ENCODE data around the gene SLAMF9. TPM values are rescaled to one million over a fixed set of nuclear protein-coding genes. Genes with fewer than 3 reads are reported as not detected.

SLAMF9 gene
- total RNA-seq, 1 experiment from 2014 or later: not detected

DNA sequence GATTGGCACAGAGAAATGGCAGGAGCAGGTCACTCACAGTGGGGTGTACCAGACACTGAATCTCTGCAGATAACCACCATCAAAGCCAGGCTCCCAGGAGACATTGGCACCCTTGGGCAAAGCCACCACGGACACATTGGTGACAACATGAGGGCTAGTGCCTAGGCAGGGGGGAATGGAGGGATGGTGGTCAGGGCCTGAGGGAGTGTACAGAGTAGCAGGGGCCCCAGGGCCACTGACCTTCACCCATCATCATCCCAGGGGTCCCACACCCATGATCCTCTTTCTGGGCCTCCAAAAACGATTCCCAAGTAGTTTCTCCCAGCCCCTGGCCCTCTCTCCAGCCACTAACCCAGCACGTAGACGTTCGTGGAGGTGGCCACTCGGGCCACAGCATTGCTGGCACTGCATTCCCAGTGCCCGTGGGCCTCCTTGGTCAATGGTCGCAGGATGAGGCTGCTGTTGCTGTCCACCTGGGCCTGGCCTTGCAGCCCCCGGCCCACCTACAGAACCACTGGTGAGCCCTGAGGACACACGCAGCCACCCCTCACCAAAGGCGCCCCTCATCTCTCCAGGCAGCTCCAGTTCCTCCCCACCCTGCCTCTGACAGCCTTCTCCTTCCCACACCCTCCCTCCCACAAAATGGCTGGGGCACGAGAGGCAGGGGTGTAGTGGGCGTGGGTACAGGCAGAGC, 22.8 kb downstream of the SLAMF9 start:
- H3K9me2 ChIP-seq (ENCODE audit: insufficient read depth): no peaks in the 10 kb centered on the region
- H3K4me1 ChIP-seq (ENCODE audit: control insufficient read depth in 1 of 2, insufficient read depth in 2 of 2, low read length in 2 of 2): peaks cover 0 to 4% of the 10 kb centered on the region in 2 experiments; a peak in 1 of 4 replicates
- RAD21 ChIA-PET (ENCODE audit: low non-redundant PET in 1 of 2, low total read pairs in 2 of 2, uncharacterized antibody in 2 of 2, unreplicated experiment in 2 of 2): no interaction called here
- H3K9ac ChIP-seq (ENCODE audit: low read length): no peak overlapping the region
- ATAC-seq: no peak
- no peaks in the 10 kb centered on the region for H3K79me2 ChIP-seq (ENCODE audit: insufficient read depth, low read length)
- H2AFZ ChIP-seq (ENCODE audit: low read depth, low read length, poor library complexity, severe bottlenecking): no peak overlapping the region
- no peak for DNase-seq (ENCODE audit: low read depth, low spot score)
- no peaks in the 10 kb centered on the region for H3K27me3 ChIP-seq (ENCODE audit: insufficient read depth, low read length)
- H3K4me3 ChIP-seq (replicated peaks in 1 of 2; ENCODE audit: low read depth in 1 of 2, low read length in 2 of 2): no peak overlapping the region
- no peaks in the 10 kb centered on the region for H4K20me1 ChIP-seq (ENCODE audit: insufficient read depth)
- no peak for TF ChIP-seq YY1 (IDR thresholded peaks at IDR 0.05; ENCODE audit: extremely low read depth, insufficient replicate concordance, low read depth, low read length)
- no peak for TF ChIP-seq SRF (IDR thresholded peaks at IDR 0.05; ENCODE audit: low read depth)
- TF ChIP-seq RAD21 (IDR thresholded peaks at IDR 0.05; ENCODE audit: low read depth): no peak
- TF ChIP-seq ZFX (IDR thresholded peaks at IDR 0.05): no peak
- no peak for TF ChIP-seq EZH2 (IDR thresholded peaks at IDR 0.05)
- TF ChIP-seq, protein P1, sequence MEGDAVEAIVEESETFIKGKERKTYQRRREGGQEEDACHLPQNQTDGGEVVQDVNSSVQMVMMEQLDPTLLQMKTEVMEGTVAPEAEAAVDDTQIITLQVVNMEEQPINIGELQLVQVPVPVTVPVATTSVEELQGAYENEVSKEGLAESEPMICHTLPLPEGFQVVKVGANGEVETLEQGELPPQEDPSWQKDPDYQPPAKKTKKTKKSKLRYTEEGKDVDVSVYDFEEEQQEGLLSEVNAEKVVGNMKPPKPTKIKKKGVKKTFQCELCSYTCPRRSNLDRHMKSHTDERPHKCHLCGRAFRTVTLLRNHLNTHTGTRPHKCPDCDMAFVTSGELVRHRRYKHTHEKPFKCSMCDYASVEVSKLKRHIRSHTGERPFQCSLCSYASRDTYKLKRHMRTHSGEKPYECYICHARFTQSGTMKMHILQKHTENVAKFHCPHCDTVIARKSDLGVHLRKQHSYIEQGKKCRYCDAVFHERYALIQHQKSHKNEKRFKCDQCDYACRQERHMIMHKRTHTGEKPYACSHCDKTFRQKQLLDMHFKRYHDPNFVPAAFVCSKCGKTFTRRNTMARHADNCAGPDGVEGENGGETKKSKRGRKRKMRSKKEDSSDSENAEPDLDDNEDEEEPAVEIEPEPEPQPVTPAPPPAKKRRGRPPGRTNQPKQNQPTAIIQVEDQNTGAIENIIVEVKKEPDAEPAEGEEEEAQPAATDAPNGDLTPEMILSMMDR (IDR thresholded peaks at IDR 0.05 in 2 of 3, conservative IDR thresholded peaks at IDR 0.05 in 1 of 3; ENCODE audit: borderline replicate concordance in 1 of 3, insufficient read depth in 1 of 3, low read depth in 2 of 3, low read length in 2 of 3): no peak
- TF ChIP-seq EGR1 (IDR thresholded peaks at IDR 0.05; ENCODE audit: low read depth): no peak
- TF ChIP-seq POLR2AphosphoS5 (IDR thresholded peaks at IDR 0.05; ENCODE audit: low read depth, low read length): no peak
- no peak for TF ChIP-seq CEBPB (IDR thresholded peaks at IDR 0.05; ENCODE audit: low read depth)
- no peak for TF ChIP-seq JUND (IDR thresholded peaks at IDR 0.05)
- TF ChIP-seq TCF7L2 (IDR thresholded peaks at IDR 0.05; ENCODE audit: borderline replicate concordance, extremely low read depth, insufficient read depth, insufficient read length): no peak
- TF ChIP-seq, protein P2, sequence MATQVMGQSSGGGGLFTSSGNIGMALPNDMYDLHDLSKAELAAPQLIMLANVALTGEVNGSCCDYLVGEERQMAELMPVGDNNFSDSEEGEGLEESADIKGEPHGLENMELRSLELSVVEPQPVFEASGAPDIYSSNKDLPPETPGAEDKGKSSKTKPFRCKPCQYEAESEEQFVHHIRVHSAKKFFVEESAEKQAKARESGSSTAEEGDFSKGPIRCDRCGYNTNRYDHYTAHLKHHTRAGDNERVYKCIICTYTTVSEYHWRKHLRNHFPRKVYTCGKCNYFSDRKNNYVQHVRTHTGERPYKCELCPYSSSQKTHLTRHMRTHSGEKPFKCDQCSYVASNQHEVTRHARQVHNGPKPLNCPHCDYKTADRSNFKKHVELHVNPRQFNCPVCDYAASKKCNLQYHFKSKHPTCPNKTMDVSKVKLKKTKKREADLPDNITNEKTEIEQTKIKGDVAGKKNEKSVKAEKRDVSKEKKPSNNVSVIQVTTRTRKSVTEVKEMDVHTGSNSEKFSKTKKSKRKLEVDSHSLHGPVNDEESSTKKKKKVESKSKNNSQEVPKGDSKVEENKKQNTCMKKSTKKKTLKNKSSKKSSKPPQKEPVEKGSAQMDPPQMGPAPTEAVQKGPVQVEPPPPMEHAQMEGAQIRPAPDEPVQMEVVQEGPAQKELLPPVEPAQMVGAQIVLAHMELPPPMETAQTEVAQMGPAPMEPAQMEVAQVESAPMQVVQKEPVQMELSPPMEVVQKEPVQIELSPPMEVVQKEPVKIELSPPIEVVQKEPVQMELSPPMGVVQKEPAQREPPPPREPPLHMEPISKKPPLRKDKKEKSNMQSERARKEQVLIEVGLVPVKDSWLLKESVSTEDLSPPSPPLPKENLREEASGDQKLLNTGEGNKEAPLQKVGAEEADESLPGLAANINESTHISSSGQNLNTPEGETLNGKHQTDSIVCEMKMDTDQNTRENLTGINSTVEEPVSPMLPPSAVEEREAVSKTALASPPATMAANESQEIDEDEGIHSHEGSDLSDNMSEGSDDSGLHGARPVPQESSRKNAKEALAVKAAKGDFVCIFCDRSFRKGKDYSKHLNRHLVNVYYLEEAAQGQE (IDR thresholded peaks at IDR 0.05; ENCODE audit: low read depth): no peak
- TF ChIP-seq EZH2phosphoT487 (IDR thresholded peaks at IDR 0.05; ENCODE audit: borderline replicate concordance): no peak
- TF ChIP-seq, protein P3, sequence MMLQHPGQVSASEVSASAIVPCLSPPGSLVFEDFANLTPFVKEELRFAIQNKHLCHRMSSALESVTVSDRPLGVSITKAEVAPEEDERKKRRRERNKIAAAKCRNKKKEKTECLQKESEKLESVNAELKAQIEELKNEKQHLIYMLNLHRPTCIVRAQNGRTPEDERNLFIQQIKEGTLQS (IDR thresholded peaks at IDR 0.05): no peak
- no peak for TF ChIP-seq ZNF274 (IDR thresholded peaks at IDR 0.05; ENCODE audit: low read depth, low read length)
- TF ChIP-seq, protein P4, sequence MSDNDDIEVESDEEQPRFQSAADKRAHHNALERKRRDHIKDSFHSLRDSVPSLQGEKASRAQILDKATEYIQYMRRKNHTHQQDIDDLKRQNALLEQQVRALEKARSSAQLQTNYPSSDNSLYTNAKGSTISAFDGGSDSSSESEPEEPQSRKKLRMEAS (IDR thresholded peaks at IDR 0.05): no peak
- TF ChIP-seq ELF1 (IDR thresholded peaks at IDR 0.05; ENCODE audit: borderline replicate concordance, low read depth): no peak
- no peak for TF ChIP-seq POLR2A (IDR thresholded peaks at IDR 0.05; ENCODE audit: borderline replicate concordance, extremely low read depth, insufficient read depth, insufficient read length)
- TF ChIP-seq, protein P5, sequence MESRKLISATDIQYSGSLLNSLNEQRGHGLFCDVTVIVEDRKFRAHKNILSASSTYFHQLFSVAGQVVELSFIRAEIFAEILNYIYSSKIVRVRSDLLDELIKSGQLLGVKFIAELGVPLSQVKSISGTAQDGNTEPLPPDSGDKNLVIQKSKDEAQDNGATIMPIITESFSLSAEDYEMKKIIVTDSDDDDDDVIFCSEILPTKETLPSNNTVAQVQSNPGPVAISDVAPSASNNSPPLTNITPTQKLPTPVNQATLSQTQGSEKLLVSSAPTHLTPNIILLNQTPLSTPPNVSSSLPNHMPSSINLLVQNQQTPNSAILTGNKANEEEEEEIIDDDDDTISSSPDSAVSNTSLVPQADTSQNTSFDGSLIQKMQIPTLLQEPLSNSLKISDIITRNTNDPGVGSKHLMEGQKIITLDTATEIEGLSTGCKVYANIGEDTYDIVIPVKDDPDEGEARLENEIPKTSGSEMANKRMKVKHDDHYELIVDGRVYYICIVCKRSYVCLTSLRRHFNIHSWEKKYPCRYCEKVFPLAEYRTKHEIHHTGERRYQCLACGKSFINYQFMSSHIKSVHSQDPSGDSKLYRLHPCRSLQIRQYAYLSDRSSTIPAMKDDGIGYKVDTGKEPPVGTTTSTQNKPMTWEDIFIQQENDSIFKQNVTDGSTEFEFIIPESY (IDR thresholded peaks at IDR 0.05; ENCODE audit: extremely low read depth, insufficient replicate concordance, low read length): no peak
- intact Hi-C loops (cut with micrococcal nuclease): no loop called here
- CTCF ChIA-PET: interaction anchor here (0.6 to 2.5 kb wide), 2 partner anchors 24 to 76 kb away, joined by 3 to 15 read pairs; no protein-coding TSS in a partner anchor
- BruUV-seq (replicated peaks): no TSS peak
- POLR2A ChIA-PET: no interaction called here
- no peak overlapping the region for H3K4me2 ChIP-seq (ENCODE audit: low read length)
- peaks cover 0 to 2% of the 10 kb centered on the region in 2 experiments; a peak in 1 of 4 replicates for H3K36me3 ChIP-seq (ENCODE audit: control insufficient read depth in 1 of 2, insufficient read depth in 2 of 2, low read length in 2 of 2)
- H3K27ac ChIP-seq (ENCODE audit: low read depth, low read length): no peak overlapping the region
- no peaks in the 10 kb centered on the region for H3K9me3 ChIP-seq (ENCODE audit: control insufficient read depth in 1 of 2, insufficient read depth in 1 of 2, low read depth in 1 of 2, low read length in 2 of 2)
